GM21786 (cell line): ENCODE results near the gene ZDHHC7.

ENCODE experiments used
- ATAC-seq: cut with Tn5 transposase; IDR thresholded peaks from one replicate; pipeline ENCODE4 v1.9.1; 2021; ENCODE audit not compliant: unreplicated experiment

The ZDHHC7 gene

DNA sequence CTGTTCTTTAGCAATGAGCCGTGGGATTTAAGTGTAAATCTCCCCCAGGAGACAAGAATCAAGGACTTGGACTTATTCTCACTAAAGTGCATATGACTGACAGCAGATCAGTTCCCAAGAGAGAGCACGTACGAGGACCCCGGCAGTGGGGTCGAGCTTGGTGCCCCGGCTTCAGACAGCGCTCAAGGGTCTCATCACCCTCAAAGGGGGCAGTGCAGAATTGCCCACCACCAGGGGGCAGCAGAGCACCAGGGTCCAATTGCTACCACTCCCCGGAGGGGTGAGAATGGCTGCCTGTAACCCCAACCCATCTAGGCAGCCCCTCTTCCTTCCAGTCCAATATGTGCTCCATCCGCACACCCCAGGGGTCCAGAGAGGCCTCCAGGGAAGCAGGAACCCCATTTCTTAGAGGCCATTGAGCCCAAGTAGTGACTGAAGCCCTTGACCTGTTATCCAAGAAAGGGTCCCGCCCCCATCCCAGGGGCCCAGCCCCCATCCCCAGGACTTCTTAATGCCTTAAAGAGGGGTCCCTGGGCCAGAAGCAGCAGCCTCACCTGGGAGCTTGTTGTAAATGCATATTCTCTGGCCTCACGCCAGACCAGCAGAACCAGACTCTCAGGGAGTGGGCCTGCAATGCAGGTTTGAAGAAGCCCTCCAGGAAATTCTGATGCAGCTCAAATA, 86.1 kb downstream of the ZDHHC7 start:
- ATAC-seq, result no peak

DNA sequence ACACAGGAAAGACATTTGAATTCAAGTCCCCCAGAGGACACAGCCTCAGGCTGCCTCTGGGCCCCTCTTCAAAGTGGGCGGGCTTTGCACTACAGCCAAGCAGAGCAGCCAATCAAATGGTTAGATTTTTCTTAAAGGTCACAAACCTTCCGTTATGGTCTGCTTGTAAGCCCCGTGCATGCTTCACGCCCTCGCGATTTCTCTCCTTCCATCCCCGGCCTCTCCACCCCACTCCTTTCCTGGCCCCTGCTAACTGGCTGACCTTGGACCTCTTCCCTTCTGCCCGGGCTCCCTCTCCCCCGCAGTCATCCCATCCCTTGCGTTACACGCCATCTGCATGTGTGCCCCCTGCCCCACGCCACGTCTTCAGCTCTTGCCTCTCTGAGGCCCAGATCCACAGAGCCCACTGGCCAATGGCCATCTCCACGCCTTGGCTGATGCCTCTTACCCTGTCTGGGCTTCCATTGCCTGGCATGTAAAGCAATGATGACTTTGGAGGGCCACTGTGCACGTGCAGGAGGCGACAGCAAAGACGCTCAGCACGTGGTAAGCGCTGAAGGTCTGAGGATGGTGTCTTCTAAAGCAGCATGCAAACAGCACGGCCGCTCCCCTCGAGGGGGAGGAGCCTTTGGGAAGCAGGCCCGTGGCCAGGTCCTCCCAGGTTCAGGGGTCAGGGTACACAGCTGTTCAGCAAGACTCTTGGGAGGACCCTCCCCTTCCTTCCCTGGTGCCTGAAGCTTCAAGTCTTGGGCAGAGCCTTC, 86.8 kb downstream of the ZDHHC7 start:
- no peak for ATAC-seq
